HepG2 (cell line): ENCODE measurements around the gene NOSIP. TPM values are rescaled to one million over a fixed set of nuclear protein-coding genes. Genes with fewer than 3 reads are reported as not detected.

Source experiments
- CREM ChIP-seq, 2 experiments: sonication (generic) in 1 of 2; formaldehyde crosslinking in 1 of 2; IDR thresholded peaks; 2 replicates each; pipeline versions ENCODE4 v1.4.0 to v1.6.1; 2016 to 2020; ENCODE audit warnings: antibody characterized with exemption in 1 of 2, mild to moderate bottlenecking in 1 of 2, missing genetic modification reagents in 1 of 2
- GABPB1 ChIP-seq: IDR thresholded peaks from 2 replicates; pipeline ENCODE4 v1.6.1; 2016; ENCODE audit warnings: mild to moderate bottlenecking, missing genetic modification reagents, moderate library complexity, missing compliant biosample characterization
- KDM5A ChIP-seq: fragments of 200-600 bp; sonication (generic); IDR thresholded peaks from 2 replicates; pipeline ENCODE4 v1.7.0; 2018; ENCODE audit warnings: antibody characterized with exemption, mild to moderate bottlenecking, low read length, borderline replicate concordance
- KLF15 ChIP-seq: sonication (generic); formaldehyde crosslinking; IDR thresholded peaks from 2 replicates; pipeline ENCODE4 v1.8.1; 2023; ENCODE audit warnings: borderline replicate concordance, mild to moderate bottlenecking, inconsistent platforms, missing genetic modification reagents, mixed read lengths
- MLLT10 ChIP-seq: sonication (generic); formaldehyde crosslinking; IDR thresholded peaks from 2 replicates; pipeline ENCODE4 v1.4.0; 2020; ENCODE audit warnings: missing genetic modification reagents
- PATZ1 ChIP-seq: sonication (generic); formaldehyde crosslinking; IDR thresholded peaks from 2 replicates; pipeline ENCODE4 v1.4.0; 2020; ENCODE audit warnings: missing genetic modification reagents
- POLR2G ChIP-seq: fragments of 200-400 bp; formaldehyde crosslinking; IDR thresholded peaks from 2 replicates; pipeline ENCODE4 v1.6.1; 2018; ENCODE audit warnings: mild to moderate bottlenecking, low read depth, low read length, moderate library complexity
- RFXANK ChIP-seq: IDR thresholded peaks from 2 replicates; pipeline ENCODE4 v1.6.1; 2016
- TBP ChIP-seq: sonication (generic); formaldehyde crosslinking; IDR thresholded peaks from 2 replicates; pipeline ENCODE4 v1.5.0; 2020; ENCODE audit warnings: missing genetic modification reagents
- polyA plus RNA-seq, 8 experiments: library from polyadenylated mRNA; depleted of rRNA in 3 of 8; stranded (reverse) in 7 of 8; unstranded in 1 of 8; fragments of >200 nt; fragmentation: Illumina TruSeq in 4 of 8; extraction: Trizol in 4 of 8; gene quantifications; 2 replicates each; pipeline versions ENCODE4 v1.2.1 to v1.2.3, GENCODE V29; 2011 to 2016; ENCODE audit warnings: low read depth in 4 of 8, missing spikeins in 1 of 8, mixed read lengths in 1 of 8; ENCODE audit not compliant: insufficient read depth in 1 of 8
- total RNA-seq, 5 experiments: library from RNA; depleted of rRNA; stranded (reverse); fragments of >200 nt; fragmentation: Illumina TruSeq; extraction: Trizol; gene quantifications; 2 replicates each; pipeline ENCODE4 v1.2.3, GENCODE V29; 2016; ENCODE audit warnings: low read depth in 1 of 5

The NOSIP gene
- total and polyA plus RNA-seq, 2 of the 13 experiments (the other 11 are each of a cell fraction or from before 2014, with no cell fraction given) = 54.3 to 78.0 TPM

GRCh38 chr19:49591731-49592485 lies 11.6 kb upstream of the NOSIP start (continued):
- TF ChIP-seq CREM (IDR thresholded peaks at IDR 0.05) (no peak), CREM (CRISPR knock-in tag; IDR thresholded peaks at IDR 0.05) (no peak), RFXANK (CRISPR knock-in tag) (no peak), POLR2G (peak; percentile 12; the same call in 1 of the 2 replicates), GABPB1 (peak; percentile 32), TBP (CRISPR knock-in tag) (no peak), PATZ1 (CRISPR knock-in tag) (peak; percentile 71), KLF15 (CRISPR knock-in tag) (no peak), KDM5A (0 out of 2 replicates have a peak, but pooled peaks have one; percentile 26), MLLT10 (CRISPR knock-in tag) (no peak)
